Esophagus squamous epithelium (tissue), 4 donors: Measurements from ENCODE around the gene CCIN.

Experiments used
- POLR2A ChIP-seq, 4 donors: fragments of 450-650 bp; IDR thresholded peaks; one replicate each; pipeline ENCODE4 v1.6.1; 2017; ENCODE audit warnings: antibody characterized with exemption in 4 of 4, mild to moderate bottlenecking in 4 of 4, moderate library complexity in 3 of 4
- TF ChIP-seq, protein P1 (sequence below), 6 experiments: fragments of 450-650 bp in 4 of 6; fragments of 200-600 bp in 2 of 6; sonication (generic) in 2 of 6; IDR thresholded peaks; one replicate each; pipeline ENCODE4 v1.5.1; 2016 to 2019; ENCODE audit warnings: antibody characterized with exemption in 6 of 6, mild to moderate bottlenecking in 4 of 6, moderate library complexity in 4 of 6

DNA sequence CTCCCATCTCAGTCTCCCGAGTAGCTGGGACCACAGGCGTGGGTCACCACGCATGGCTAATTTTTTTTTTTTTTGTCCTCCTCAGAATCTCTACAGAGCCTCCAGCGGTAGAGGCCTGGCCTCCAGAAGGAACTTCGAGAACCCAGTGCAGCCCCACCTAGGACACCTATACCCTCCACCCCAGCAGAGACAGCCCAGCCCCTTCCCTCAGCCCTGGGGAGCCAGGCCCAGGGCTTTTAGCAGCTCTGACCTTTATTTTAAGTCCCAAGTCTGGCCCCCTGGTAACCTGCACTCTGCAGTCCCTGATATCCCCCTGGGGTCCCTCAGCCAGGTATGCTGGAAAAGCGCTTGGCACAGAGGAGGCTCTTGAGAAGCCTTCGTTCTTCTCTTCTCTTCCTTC, 27.4 kb upstream of the CCIN start:
- TF ChIP-seq, protein P1, sequence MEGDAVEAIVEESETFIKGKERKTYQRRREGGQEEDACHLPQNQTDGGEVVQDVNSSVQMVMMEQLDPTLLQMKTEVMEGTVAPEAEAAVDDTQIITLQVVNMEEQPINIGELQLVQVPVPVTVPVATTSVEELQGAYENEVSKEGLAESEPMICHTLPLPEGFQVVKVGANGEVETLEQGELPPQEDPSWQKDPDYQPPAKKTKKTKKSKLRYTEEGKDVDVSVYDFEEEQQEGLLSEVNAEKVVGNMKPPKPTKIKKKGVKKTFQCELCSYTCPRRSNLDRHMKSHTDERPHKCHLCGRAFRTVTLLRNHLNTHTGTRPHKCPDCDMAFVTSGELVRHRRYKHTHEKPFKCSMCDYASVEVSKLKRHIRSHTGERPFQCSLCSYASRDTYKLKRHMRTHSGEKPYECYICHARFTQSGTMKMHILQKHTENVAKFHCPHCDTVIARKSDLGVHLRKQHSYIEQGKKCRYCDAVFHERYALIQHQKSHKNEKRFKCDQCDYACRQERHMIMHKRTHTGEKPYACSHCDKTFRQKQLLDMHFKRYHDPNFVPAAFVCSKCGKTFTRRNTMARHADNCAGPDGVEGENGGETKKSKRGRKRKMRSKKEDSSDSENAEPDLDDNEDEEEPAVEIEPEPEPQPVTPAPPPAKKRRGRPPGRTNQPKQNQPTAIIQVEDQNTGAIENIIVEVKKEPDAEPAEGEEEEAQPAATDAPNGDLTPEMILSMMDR (IDR thresholded peaks at IDR 0.05): no peak
- TF ChIP-seq POLR2A (IDR thresholded peaks at IDR 0.05): no peak
